K562 (cell line): ENCODE measurements around the gene ARRB2.

Experiments used
- EP300 ChIP-seq: IDR thresholded peaks from 2 replicates; pipeline ENCODE4 v1.6.1; 2012; ENCODE audit warnings: low read length, improper control_type of control experiment
- EP400 ChIP-seq: fragments of 450-650 bp; IDR thresholded peaks from 2 replicates; pipeline ENCODE4 v1.6.1; 2017; ENCODE audit warnings: antibody characterized with exemption, mild to moderate bottlenecking, moderate library complexity

DNA sequence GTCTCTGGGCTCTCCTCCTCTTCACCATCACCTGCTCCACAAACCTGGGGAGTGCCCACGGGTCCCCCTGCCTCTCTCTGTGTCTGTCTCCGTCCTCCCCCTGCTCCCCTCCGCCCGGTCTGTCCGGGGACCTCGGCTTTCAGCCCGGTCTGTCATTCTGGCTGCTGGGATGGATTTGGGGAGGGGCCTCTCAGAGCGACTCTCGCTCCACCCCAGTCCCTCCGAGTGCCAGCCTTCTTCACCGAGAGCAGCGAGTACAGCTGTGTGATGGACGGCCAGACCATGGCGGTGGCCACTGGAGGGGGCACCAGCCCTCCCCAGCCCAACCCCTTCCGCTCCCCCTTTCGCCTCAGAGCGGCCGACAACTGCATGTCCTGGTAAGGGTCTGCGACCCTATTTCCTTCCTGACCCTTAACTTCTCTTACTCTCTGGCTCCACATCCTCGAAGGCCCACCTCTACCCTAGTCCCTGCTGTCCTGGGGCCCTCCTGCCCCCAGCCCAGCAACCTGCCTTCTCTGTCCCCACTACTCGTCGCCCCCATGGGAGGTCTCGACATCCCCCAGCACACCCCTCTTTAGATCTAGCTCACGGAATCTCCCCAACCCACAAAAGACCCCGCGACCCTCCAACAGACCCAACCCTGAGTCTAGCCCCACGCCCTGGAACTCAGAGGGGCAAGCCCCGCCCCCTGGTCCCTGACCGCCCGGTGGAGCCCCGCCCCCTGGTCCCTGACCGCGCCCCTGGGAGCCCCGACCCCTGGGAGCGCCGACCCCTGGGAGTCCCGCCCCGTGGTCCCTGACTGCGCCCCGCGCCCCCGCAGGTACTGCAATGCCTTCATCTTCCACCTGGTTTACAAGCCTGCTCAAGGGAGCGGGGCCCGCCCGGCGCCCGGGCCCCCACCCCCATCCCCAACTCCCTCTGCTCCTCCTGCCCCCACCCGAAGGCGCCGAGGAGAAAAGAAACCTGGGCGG is 34.9 kb downstream of the ARRB2 start:
- no peak for TF ChIP-seq EP300
- TF ChIP-seq EP400: no peak
